Endothelial cell of umbilical vein (primary cell): ENCODE measurements around the gene ZEB1. TPM values are rescaled to one million over a fixed set of nuclear protein-coding genes. Genes with fewer than 3 reads are reported as not detected.

Experiments
- BruUV-seq: library from RNA; stranded (reverse); fragments of 400-500 nt; replicated peaks from 2 replicates; lab custom pipeline; 2021; lab: Mats Ljungman, UMichigan
- CTCF ChIA-PET: fragments of 300-600, 350-600 bp; sonication (Branson Sonifier 250); formaldehyde crosslinking; loops from one replicate; lab custom pipeline; 2021; ENCODE audit warnings: antibody characterized with exemption, inconsistent platforms; lab: Charles Lee
- POLR2A ChIA-PET: fragments of 300-600, 350-600 bp; sonication (Branson Sonifier 250); formaldehyde crosslinking; loops from one replicate; lab custom pipeline; 2021; ENCODE audit warnings: antibody characterized with exemption, inconsistent platforms; lab: Charles Lee
- DNase-seq: peaks from one replicate; pipeline ENCODE4 v3.0.0-alpha.2; 2011; ENCODE audit warnings: low read depth, low spot score
- FAIRE-seq: peaks from 2 replicates; lab custom pipeline; 2011; peaks lifted over from hg19 to GRCh38; lab: Jason Lieb, UNC
- H2AFZ ChIP-seq: 2 replicates; pipeline ENCODE4 v1.6.0; 2012; ENCODE audit warnings: low read depth, low read length, control low read depth, inconsistent platforms
- H3K27ac ChIP-seq: 2 replicates; pipeline ENCODE4 v1.5.1; 2011; ENCODE audit warnings: low read depth, mild to moderate bottlenecking, control low read depth, low read length, moderate library complexity; ENCODE audit not compliant: insufficient read depth
- H3K27me3 ChIP-seq, 2 experiments: 2 replicates each; pipeline versions ENCODE4 v1.6.0 to v1.6.1; 2011; ENCODE audit warnings: low read length in 2 of 2, mixed read lengths in 1 of 2; ENCODE audit not compliant: control insufficient read depth in 2 of 2, insufficient read depth in 2 of 2
- H3K36me3 ChIP-seq, 2 experiments: 2 replicates in 1 of 2; 3 replicates in 1 of 2; pipeline ENCODE4 v1.5.1; 2011; ENCODE audit warnings: low read length in 2 of 2, mild to moderate bottlenecking in 1 of 2, moderate library complexity in 1 of 2; ENCODE audit not compliant: control insufficient read depth in 2 of 2, insufficient read depth in 2 of 2; ENCODE audit errors: extremely low read depth in 1 of 2
- H3K4me1 ChIP-seq: 3 replicates; pipeline ENCODE4 v1.5.1; 2011; ENCODE audit warnings: mild to moderate bottlenecking, low read length; ENCODE audit not compliant: control insufficient read depth, insufficient read depth; ENCODE audit errors: extremely low read depth
- H3K4me2 ChIP-seq: 2 replicates; pipeline ENCODE4 v1.6.1; 2011; ENCODE audit warnings: low read length, control low read depth, mixed read lengths; ENCODE audit not compliant: insufficient read depth
- H3K4me3 ChIP-seq, 3 experiments: fragments of 200-600 bp in 1 of 3; sonication (generic), shearing (Covaris generic) in 1 of 3; replicated peaks in 1 of 3; 2 replicates each; pipeline ENCODE4 v1.5.1; 2011 to 2016; ENCODE audit warnings: control low read depth in 3 of 3, low read length in 3 of 3, mild to moderate bottlenecking in 2 of 3, inconsistent platforms in 1 of 3, low read depth in 1 of 3, moderate library complexity in 1 of 3; ENCODE audit not compliant: insufficient read depth in 1 of 3
- H3K79me2 ChIP-seq: 2 replicates; pipeline ENCODE4 v1.6.0; 2012; ENCODE audit warnings: low read length, inconsistent platforms; ENCODE audit not compliant: control insufficient read depth, insufficient read depth
- H3K9ac ChIP-seq: replicated peaks from 2 replicates; pipeline ENCODE3; 2011; ENCODE audit warnings: low read length, control low read depth; ENCODE audit not compliant: insufficient read depth; ENCODE audit errors: extremely low read depth
- H3K9me1 ChIP-seq: replicated peaks from 3 replicates; pipeline ENCODE4 v1.6.0; 2011; ENCODE audit warnings: mild to moderate bottlenecking, low read length; ENCODE audit not compliant: control insufficient read depth, insufficient read depth; ENCODE audit errors: extremely low read depth
- H3K9me3 ChIP-seq: replicated peaks from 2 replicates; pipeline ENCODE4 v1.5.1; 2012; ENCODE audit warnings: low read length, inconsistent platforms; ENCODE audit not compliant: control insufficient read depth, insufficient read depth
- H4K20me1 ChIP-seq: replicated peaks from 2 replicates; pipeline ENCODE3; 2011; ENCODE audit warnings: mild to moderate bottlenecking, low read length; ENCODE audit not compliant: control insufficient read depth, insufficient read depth; ENCODE audit errors: extremely low read depth
- EZH2 ChIP-seq: IDR thresholded peaks from 2 replicates; pipeline ENCODE4 v1.6.1; 2012; ENCODE audit warnings: borderline replicate concordance, low read depth, mild to moderate bottlenecking, moderate library complexity, low read length, inconsistent platforms; ENCODE audit not compliant: severe bottlenecking
- FOS ChIP-seq: IDR thresholded peaks from 2 replicates; pipeline ENCODE4 v1.6.1; 2011; ENCODE audit warnings: mild to moderate bottlenecking, low read length, moderate library complexity, borderline replicate concordance; ENCODE audit not compliant: insufficient read depth
- GATA2 ChIP-seq: IDR thresholded peaks from 2 replicates; pipeline ENCODE4 v1.7.0; 2011; ENCODE audit warnings: low read depth, mild to moderate bottlenecking, moderate library complexity, mixed read lengths, low read length; ENCODE audit not compliant: insufficient read length, insufficient read depth
- JUN ChIP-seq: IDR thresholded peaks from 2 replicates; pipeline ENCODE4 v1.6.1; 2011; ENCODE audit warnings: borderline replicate concordance, low read depth; ENCODE audit not compliant: insufficient read length, insufficient read depth
- MYC ChIP-seq: IDR thresholded peaks from one replicate; pipeline ENCODE4 v1.6.1; 2011; ENCODE audit warnings: mild to moderate bottlenecking, low read depth, low read length
- POLR2AphosphoS5 ChIP-seq: IDR thresholded peaks from 2 replicates; pipeline ENCODE4 v1.6.1; 2012; ENCODE audit warnings: low read depth, mild to moderate bottlenecking, control low read depth, low read length, moderate library complexity; ENCODE audit not compliant: insufficient read depth
- dilution Hi-C: fragments of 300-500 bp; cut with MboI; formaldehyde crosslinking; loops from one replicate; pipeline ENCODE4 v1.15.0; 2019; ENCODE audit warnings: low sequenced_read_pairs; ENCODE audit not compliant: extremely low pct_ligation_motif_present
- intact Hi-C: fragments of 100-400 bp; cut with micrococcal nuclease; formaldehyde crosslinking; loops from one replicate; pipeline ENCODE4 v1.10.0; 2022
- polyA plus RNA-seq, 4 experiments: library from polyadenylated mRNA; depleted of rRNA in 3 of 4; stranded (reverse) in 3 of 4; unstranded in 1 of 4; fragments of >200 nt; gene quantifications; 2 replicates each; pipeline versions ENCODE4 v1.2.1 to v1.2.3, GENCODE V29; 2011 to 2012; ENCODE audit warnings: missing spikeins in 1 of 4
- total RNA-seq: library from RNA; stranded (reverse); gene quantifications from 2 replicates; pipeline ENCODE4 v1.2.3, GENCODE V29; 2021
- TF ChIP-seq, protein P1 (sequence below): IDR thresholded peaks from 2 replicates; pipeline ENCODE4 v1.6.1; 2011; ENCODE audit not compliant: insufficient read depth, insufficient read length
- TF ChIP-seq, protein P2 (sequence below), 2 donors: IDR thresholded peaks; 1 replicate in 1 of 2; 2 replicates in 1 of 2; pipeline ENCODE4 v1.5.1; 2011; ENCODE audit warnings: low read length in 2 of 2, mild to moderate bottlenecking in 2 of 2, moderate library complexity in 2 of 2, control low read depth in 1 of 2, inconsistent platforms in 1 of 2, low read depth in 1 of 2; ENCODE audit not compliant: insufficient read depth in 1 of 2; ENCODE audit errors: extremely low read depth in 1 of 2

The ZEB1 gene
- total and polyA plus RNA-seq, 2 donors (not counting 3 experiments of a cell fraction or from before 2014, with no cell fraction given), result 19.8 to 130 TPM

DNA sequence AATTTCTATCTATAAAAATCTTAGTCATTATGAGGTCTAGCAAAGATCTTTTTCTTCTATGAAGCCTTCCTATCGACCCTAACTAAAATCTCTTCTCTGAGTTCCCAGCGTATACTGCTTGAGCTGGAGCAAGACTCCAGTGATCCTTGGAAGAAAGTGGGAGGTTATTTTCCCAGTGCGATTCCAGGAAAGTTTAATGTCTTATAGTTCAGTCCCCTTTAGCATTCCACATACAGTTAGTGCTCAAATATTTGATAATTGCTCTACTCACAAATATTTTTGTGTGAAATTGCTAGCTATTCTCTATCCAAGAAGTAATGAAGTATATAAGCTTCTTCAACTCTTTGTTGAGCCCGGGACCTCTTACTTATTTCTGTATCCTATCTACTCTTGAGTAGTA lies 47.7 kb downstream of the ZEB1 start:
- Histone ChIP-seq H3K79me2 (peaks cover 96% of the 10 kb centered on the region), H3K4me1 (no peaks in the 10 kb centered on the region), H2AFZ (no peak overlapping the region), H4K20me1 (peaks cover 16% of the 10 kb centered on the region), H3K9me1 (no peaks in the 10 kb centered on the region), H3K36me3 (peaks cover 0 to 5% of the 10 kb centered on the region in 2 experiments), H3K9ac (no peak overlapping the region), H3K9me3 (no peaks in the 10 kb centered on the region), H3K4me3 (no peak overlapping the region), H3K4me2 (no peak overlapping the region), H3K27me3 (no peaks in the 10 kb centered on the region), H3K27ac (no peak overlapping the region)
- DNase-seq, result no peak
- ChIA-PET CTCF (interaction anchor here (2.9 kb wide), 1 partner anchor 14 kb away, joined by 11 read pairs; no protein-coding TSS in a partner anchor), POLR2A (no interaction called here)
- FAIRE-seq, result no peak
- intact Hi-C loops (no loop called here), dilution Hi-C loops (no loop called here)
- no TSS peak for BruUV-seq
- TF ChIP-seq EZH2 (no peak), GATA2 (no peak), MYC (no peak), FOS (no peak), JUN (no peak), POLR2AphosphoS5 (no peak)
- TF ChIP-seq, protein P1, sequence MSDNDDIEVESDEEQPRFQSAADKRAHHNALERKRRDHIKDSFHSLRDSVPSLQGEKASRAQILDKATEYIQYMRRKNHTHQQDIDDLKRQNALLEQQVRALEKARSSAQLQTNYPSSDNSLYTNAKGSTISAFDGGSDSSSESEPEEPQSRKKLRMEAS, result no peak
- TF ChIP-seq, protein P2, sequence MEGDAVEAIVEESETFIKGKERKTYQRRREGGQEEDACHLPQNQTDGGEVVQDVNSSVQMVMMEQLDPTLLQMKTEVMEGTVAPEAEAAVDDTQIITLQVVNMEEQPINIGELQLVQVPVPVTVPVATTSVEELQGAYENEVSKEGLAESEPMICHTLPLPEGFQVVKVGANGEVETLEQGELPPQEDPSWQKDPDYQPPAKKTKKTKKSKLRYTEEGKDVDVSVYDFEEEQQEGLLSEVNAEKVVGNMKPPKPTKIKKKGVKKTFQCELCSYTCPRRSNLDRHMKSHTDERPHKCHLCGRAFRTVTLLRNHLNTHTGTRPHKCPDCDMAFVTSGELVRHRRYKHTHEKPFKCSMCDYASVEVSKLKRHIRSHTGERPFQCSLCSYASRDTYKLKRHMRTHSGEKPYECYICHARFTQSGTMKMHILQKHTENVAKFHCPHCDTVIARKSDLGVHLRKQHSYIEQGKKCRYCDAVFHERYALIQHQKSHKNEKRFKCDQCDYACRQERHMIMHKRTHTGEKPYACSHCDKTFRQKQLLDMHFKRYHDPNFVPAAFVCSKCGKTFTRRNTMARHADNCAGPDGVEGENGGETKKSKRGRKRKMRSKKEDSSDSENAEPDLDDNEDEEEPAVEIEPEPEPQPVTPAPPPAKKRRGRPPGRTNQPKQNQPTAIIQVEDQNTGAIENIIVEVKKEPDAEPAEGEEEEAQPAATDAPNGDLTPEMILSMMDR (IDR thresholded peaks at IDR 0.05; ENCODE audit: extremely low read depth in 1 of 2, insufficient read depth in 1 of 2, low read depth in 1 of 2, low read length in 2 of 2), result no peak
